Hematopoietic multipotent progenitor cell treated with erythropoietin and hydrocortisone succinate and interleukin-3 and kit ligand, for 8 days (in vitro differentiated cells): ENCODE measurements around the gene PSTPIP1.
"Not testable (repeated sequence)": the region's sequence is repeated elsewhere in the genome, so short reads cannot be mapped to it uniquely, and the experiment has no call there.

Experiments used
- DNase-seq: peaks from one replicate; pipeline ENCODE4 v3.0.0-alpha.2; 2015

Gene PSTPIP1

DNA sequence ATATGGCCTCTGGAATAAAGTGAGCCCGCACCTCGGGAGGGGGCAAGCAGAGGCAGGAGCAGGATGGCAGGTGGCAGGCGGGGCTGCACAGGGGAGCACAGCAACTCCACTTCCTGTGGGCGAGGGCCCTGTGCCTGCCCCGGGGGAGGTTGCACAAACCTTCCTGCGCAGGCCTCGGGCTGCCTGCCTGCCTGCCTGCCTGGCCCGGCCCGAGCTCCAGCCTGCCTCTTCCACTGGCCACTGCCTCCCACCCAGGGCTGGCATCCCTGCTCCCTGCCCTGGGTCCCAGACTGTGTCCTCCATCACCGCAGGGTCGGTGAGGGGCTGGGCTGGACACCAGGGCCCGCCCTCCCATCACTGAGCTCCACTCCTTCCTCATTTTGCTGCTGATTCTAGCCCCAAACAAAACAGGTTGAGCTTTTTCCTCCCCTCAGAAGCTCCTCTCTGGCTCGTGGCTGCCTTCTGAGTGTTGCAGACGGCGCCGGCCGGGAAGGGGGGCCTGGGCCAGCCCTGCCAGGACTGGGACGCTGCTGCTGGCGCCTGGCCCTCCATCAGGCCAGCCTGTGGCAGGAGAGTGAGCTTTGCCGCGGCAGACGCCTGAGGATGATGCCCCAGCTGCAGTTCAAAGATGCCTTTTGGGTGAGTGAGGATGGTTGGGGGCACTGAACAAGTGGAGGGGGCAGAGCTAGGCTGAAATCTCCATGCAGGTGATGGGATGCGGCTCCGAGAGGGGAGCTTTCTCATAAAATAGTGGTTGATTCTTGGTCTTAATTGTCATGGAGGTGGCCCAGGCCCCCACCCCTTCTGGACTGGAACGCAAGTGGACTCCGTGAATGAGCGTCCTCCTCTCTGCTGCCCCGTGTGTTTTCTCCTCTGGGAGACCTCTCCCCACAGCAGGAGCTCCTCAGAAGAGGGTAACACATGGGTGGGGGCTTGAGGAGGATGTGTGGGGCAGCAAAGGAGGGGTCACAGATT, at the start of gene PSTPIP1:
Gene PSTPIP1 (plus strand): TSS at position 156 of the 975 bp plus-strand sequence. CDS start 448 bp downstream, at position 604.
- DNase-seq, result no peak

DNA sequence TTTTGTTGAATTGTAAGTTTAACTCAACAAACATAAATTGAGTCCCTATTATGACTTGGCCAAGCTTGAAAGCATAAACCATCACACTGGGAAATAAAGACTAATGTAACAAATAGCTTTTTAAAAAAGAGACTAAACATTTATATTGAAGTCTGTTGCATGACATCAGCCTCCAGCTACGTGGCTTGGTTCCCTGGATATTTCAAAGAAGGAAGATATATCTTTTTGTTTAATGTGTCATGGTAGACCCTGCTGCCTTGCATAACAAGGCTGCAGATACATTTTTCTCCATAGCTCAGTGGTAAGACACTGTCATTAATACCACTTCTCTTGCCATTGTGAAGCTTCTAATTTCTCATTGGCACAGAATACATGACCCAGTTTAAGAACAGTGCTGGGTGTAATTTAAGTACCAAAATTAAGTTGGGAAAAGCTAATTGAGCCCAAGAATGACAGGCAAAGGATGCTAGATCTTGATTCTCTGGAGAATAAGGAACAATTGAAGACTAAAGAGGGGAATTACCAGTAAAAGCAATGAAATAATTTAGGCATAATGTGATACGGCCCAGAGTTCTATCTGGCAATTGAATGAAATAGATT, 49.3 kb upstream of the PSTPIP1 start:
- DNase-seq, result no peak

DNA sequence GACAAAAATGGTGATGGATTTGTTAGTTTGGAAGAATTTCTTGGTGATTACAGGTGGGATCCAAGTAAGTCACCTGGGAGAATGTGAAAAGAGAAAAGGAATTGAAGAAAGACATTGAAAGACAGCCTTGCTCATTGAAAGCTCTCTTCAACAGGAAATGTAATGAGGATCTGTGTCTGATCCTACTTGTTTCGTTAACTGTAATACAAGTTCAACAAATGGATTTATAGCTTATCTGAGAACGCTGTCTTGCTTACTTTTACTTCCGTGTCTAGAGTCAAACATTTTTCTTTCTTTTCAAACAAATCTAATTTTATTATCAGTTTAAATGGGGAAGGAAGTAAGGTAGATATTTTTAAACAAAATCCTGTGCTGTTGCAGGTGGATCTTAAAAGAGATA, 47.5 kb upstream of the PSTPIP1 start:
- no peak for DNase-seq

DNA sequence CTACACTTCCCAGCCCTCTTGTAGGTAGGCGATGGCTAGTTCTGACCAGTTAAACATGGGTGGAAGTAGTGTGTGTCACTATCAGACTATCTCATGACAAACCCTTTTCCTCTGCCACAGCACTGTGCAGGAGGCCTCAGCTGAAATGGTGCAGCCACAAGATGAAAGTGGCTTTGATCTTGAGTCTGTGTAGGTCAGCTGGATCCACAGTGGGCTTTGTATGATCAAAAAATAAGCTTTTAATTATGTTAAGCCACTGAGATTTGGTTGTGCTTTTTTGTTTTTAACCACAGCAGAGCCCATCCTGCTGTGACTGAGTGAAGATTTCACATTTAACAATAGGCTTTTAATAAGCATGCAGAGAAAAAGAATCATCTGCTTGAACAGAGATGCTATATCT, 43.7 kb upstream of the PSTPIP1 start:
- DNase-seq, result no peak

DNA sequence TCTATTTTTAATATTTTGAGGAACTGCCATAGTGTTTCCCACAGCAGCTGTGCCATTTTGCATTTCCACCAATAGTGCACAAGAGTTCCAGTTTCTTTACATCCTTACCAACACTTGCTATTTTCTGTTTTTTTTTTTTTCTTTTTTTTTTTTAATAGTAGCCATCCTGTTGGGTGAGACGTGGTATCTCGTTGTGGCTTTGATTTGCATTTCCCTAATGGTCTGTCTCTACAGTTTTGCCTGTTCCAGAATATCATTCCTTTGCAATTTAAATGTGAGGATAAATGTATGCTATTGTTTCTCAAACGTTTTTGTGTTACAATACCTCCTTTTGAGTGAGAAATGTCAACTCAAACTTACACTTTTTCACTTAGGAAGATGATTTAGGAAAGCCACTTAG, 41.0 kb upstream of the PSTPIP1 start:
- DNase-seq, result no peak

DNA sequence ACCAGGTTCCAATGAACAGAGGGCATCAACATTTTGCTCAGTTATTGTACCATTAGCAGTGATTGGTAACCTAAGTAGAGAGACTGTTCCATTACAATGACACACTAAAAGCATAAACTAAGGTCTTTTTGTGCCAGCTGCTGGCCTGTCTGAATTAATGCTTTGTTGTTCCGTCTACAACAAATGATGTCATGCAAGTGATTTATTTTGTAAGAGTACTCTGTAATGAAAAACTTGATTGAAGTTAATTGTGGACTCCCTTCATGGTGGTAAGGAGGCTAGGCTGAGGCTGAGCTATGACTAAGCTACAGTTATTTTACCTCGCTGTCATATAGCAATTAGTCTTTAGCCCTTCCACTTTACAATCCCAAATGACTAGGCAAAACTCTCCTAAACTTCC, 40.2 kb upstream of the PSTPIP1 start:
- DNase-seq, result no peak

DNA sequence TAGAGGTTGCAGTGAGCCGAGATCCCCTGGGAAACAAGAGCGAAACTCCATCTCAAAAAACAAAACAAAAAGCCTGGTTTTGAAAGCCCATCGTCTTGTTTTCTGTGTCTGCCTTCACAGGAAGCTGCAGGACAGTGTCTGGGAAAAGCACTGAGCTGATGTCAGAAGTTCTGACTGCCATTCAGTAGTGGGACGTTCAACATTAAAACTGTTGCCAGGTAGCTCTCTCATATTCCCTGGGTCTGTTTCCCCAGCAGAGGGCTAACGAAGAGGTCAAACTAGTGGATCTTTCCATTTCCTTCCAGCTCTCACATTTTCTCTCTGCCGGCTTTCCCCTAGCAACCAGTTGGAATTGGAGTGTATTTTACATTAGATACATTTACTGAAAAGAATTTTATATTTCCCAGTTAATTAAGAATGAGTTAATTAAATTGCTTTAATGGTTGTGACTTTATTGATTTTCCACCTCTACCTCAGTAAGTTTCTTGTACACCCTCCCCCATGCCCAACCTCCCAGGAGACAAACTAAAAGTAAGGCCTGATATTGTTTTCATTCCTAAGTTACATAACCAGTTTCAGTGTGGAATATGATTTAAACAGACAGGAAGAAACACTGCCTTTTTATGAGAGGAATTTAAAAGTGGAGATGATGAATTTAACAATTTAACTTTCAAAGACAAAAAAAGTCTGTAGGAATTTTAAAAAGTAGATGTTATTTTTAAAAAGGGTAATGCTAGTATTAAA, 33.5 kb upstream of the PSTPIP1 start:
- DNase-seq, result no peak

DNA sequence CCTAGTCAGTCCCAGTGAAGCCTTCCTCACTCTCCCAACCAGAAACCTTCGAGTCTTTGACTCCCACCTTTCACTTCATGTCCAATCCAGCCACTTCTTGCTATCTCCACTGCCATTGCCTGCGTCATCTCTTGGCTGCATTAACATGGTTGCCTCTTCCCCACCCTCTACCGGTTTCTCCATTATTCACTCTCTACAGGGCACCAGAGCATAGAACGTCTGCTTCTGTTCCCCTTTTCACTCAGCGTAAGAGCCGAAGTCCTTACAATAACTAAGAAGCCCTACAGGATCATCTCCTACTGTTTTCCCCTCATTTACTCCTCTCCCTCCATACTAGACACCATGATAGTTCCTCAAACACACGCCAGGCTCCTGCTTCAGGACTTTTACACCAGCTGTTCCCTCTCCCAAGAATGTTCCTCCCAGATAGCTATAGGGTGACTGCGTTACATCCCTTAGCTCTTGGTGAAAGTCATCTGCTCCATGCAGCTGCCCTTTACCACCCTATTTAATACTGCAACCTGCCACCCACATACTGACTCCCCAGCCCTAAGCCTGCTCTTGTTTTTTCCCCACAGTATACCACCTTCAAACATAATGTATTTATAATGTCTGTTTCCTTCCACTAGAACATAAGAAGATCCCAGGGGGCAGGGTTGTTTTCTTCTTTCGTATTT, 32.5 kb upstream of the PSTPIP1 start:
- no peak for DNase-seq

DNA sequence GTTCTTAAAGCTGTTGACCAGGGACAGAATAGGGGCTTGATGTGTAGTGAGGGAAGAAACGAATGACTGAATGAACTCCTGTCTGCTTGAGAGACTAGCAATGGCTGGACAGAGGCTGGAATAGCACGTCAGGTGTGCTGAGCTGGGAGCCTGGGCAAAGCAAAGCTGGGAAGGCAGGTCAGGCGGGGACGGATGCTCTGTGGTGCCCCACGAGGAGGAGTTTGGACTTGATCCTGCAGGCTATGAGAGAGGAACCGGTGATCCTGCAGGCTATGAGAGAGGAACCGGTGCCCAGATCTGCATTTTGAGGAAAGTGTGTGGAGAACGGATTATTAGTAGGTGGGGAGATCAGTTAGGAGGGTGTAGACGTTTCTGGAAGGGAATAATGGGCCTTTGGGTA, 31.3 kb upstream of the PSTPIP1 start:
- no peak for DNase-seq

DNA sequence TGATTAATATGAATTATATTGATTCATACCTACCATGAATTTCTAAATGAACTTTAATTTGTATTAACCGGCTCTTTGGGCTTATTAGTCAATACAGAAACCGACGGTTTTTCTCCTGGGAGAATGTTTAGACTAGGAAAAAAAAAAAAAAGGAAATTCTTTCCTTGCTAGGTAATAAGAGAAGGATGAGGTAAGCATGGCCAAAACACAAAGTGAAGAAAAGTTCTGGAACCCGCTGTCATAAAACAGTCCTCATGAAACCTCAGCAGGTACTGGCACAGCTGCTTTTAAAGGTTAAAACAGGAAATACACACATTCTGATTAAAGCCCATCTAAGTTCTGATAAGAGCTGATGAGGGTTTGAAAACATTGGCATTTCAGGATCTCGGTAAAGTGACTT, 30.8 kb upstream of the PSTPIP1 start:
- DNase-seq, result no peak

DNA sequence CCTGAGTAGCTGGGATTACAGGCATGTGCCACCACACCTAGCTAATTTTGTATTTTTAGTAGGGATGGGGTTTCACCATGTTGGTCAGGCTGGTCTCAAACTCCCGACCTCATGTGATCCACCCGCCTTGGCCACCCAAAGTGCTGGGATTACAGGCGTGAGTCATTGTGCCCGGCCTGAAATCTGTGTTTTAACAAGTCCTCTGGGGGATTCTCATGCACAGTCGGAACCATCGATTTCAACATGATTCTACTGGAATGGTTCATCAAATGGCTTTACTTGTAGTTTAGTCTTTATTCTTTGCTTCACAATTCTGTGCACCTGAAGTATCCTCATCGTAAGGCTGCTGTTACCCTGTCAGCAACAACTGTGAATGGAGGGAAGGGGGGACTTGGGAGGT, 28.9 kb upstream of the PSTPIP1 start:
- not testable (repeated sequence) for DNase-seq

DNA sequence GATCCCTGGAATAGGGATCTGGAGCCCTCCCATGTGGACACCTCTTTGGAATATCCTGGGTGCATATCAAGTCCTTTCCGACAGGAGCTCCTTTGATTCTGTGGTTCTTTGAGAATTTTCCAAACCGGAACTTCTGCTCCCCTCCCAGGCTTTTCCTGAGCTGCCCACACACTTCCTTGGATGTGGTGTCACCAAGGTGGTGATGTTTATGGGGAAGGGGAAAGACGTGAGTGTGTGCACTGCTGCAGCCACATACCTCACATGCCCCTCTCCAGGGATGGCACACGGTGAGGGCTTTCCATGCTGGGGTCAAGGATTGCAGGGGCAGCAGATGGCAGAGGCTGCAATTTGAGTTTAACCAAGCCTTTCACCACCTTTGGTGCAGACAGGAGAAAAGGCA, 27.9 kb upstream of the PSTPIP1 start:
- no peak for DNase-seq

DNA sequence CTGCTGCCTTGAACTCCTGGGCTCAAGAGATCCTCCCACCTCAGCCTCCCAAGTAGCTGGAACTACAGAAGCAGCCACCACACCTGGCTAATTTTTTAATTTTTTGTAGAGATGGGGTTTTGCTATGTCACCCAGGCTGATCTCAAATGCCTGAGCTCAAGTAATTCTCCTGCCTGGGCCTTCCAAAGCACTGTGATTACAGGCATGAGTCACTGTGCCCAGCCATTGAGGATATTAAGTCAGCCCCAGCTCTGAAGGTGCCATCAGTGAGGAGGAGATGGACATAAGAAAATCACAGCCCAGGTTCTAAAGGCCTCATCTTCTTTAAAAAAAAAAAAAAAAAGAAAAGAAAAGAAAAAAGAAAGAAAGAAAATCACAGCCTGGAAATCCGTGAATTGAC, 26.6 kb upstream of the PSTPIP1 start:
- no peak for DNase-seq

DNA sequence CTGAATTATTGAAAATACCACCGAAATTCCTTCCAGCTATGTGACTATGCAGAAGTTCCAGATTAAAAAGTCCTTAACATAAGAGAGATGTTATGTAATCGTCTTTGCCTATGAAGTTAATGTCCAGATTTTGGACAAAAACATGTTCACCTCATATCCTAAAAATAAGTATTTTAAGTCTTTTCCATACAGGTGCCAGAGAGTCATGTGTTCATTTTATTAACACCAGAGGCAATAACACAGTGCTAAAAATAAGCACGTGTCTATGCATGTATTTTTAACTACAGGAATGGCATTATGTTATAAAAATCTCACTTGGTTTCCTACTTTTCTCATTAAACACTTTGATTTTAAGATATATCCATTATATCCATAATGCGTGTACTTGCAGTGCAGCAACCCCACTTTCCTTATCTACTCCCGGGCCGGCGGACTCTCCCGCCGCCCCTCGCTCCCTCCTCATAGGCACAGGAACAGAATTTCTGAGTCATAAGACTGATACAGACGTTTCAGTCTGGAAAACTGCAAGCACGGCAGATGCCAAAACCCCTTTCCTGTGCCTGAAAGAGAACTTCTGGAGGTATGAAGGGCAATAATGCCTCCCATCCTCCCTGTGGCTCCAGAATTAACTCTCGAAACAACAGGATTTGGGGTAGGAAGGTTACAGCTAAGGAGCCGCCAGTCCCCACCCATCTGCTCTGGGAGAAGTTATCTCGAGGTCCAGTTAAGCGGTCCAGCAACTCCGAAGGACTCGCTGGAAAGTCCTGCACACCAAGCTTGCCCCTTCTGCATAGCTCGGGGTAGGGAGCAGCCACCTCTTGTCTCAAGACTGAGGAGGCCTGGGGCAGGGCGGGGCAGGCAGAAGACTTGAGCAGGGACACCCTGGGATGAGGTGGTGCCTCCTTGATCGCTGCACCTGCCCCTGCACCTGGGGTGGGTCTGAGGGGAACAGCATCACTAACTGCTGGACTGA, 22.3 kb upstream of the PSTPIP1 start:
- DNase-seq, result no peak

DNA sequence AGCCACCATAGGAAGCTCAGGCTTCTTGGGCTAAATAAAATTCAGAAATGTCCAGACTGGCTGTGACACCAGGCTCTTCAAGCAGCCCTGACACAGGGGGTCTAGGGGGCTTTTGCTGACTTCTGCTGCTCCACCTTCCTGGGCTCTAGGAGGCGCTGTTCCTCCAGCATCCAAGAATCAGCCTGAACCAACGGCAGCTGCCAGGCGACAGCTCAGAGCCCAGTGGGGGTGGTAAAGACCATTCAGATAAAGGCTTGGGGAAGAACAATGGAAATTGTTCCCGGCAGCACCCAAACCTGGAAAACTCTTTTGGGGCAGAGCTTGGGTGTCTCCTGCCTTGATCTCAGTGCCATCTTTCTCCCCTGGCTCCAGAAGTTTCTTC, 21.6 kb upstream of the PSTPIP1 start:
- DNase-seq, result no peak

DNA sequence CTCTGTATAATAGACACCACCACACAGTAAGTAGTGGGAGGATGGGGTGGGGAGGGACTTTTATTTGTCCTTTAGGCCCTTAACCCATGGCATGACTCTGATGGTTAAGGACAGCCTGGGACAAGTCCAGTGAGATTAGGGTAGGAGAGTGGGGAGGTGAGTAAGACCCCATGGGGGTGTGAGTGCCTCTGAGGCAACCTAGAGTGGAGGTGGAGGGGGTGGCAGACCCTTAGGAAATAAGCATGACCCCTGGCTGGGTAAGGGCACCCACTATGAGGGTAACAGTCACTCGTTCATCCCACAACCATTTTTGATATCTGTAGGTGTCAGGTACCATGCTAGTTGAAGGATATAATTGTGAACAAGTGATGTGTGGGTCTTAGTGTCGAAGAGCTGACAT, 21.0 kb upstream of the PSTPIP1 start:
- no peak for DNase-seq

DNA sequence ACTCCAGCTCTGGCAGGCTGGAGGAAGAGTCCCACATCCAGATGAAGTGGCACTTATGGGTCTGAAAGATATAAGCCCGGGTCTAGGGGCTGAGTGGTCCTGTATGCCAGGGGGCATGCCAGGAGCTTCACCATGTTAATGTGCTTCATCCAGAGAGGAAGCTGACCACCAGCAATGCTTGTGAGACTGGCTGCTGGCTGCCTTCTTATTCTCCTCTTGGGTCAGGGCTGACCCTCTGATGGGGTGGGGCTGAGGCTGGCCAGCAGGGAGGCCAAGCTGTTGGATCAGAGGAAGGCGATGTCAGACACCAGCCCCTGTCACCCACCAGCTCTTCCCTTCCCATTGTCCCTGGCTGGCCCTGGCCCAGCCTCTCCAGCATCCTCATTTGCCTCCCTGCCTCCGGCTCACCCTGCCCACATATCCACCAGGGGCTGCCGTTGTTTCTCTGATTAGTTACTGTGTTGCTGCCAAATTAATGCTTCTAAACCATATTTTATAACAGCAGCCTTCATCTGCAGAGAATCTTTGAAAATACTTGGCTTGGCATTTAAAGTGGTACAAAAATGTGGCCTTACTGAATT, 20.4 kb upstream of the PSTPIP1 start:
- no peak for DNase-seq

DNA sequence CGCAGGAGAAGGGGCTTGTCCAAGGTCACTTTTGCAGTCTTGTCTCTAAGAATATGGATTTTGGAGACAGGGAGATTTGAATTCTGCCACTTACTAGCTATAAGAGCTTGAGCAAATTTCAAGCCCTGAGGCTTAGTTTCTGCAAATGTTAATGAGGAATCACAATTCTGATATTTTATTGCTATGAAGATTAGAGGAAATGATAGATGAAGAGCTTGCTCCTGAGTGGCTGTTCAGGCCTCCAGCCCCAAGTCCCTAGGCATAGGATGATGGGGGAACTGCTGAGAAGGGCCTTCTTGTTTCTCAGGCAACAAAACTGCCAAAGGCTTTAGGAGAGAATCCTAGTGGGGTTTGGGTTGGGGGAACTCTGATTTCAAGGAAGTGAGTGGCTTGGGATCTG, 18.8 kb upstream of the PSTPIP1 start:
- no peak for DNase-seq

DNA sequence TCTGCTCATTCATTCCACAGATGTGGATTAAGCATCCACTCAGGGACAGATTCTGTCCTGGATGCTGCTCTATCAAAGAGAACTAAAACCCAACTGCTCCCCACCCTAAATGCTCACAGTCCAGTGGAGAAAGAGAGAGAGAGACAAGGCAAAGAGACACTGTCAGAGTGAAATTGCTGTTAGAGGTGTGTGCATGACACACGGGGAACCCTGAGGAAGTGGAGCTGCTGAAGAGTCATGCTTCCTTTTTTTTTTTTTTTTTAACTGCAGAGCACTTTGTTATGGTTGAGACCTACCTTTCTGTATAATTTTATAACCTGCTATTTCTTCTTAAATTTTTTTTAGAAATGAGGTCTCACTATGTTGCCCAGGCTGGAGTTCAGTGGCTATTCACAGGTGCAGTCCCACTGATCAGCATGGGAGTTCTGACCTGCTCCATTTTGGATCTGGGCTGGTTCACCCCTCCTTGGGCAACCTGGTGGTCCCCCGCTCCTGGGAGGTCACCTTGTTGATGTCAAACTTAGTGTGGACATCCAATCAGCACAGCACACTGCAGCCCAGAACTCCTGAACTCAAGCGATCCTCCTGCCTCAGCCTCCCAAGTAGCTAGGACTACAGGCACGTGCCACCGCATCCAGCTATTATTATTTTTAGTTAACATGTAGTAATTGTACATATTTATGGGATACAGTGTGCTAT, 18.2 kb upstream of the PSTPIP1 start:
- no peak for DNase-seq

DNA sequence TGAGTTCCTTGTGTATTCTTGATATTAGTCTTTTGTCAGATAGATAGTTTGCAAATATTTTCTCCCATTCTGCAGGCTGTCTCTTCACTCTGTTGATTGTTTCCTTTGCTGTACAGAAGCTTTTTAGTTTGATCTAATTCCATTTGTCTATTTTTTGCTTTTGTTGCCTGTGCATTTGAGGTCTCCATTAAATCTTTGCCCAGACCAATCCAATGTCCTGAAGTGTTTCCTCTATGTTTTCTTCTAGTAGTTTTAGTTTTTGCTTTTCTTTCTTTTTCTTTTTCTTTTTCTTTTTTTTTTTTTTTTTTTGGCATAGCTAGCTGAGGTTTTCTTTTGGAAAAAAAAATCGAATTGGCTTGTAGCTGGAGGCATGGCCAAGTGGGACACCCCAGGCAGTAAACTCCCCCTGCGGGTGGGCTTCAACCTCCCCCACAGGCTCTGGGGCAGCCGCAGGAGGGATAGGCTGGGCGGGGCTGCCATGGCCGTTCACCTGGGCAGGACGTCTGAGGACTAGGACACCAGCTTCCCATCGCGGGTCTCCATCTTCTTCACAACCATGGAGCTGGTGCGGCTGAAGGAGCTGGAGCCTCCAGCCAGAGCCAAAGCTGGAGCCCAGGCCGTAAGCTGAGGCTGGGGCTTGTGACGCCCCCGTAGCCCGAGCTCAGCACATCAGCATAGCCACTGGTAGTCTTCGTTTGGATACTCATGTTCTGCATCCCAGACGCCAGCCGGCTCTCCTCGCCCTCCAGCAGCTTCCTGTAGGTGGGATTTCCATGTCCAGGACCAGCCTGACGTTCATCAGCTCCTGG, 16.2 kb upstream of the PSTPIP1 start:
- DNase-seq, result no peak
